ENCODE results near the gene ZNF280A.

- no peak for TF ChIP-seq POLR2A (IDR thresholded peaks at IDR 0.05)
- TF ChIP-seq CTCF (IDR thresholded peaks at IDR 0.05 in 8 of 11, conservative IDR thresholded peaks at IDR 0.05 in 3 of 11): no peak
These were observed 33.0 kb downstream of the ZNF280A start for GRCh38 chr22:22487059-22487458.
